ENCODE results near the gene SYT9.

SYT9 gene

DNA sequence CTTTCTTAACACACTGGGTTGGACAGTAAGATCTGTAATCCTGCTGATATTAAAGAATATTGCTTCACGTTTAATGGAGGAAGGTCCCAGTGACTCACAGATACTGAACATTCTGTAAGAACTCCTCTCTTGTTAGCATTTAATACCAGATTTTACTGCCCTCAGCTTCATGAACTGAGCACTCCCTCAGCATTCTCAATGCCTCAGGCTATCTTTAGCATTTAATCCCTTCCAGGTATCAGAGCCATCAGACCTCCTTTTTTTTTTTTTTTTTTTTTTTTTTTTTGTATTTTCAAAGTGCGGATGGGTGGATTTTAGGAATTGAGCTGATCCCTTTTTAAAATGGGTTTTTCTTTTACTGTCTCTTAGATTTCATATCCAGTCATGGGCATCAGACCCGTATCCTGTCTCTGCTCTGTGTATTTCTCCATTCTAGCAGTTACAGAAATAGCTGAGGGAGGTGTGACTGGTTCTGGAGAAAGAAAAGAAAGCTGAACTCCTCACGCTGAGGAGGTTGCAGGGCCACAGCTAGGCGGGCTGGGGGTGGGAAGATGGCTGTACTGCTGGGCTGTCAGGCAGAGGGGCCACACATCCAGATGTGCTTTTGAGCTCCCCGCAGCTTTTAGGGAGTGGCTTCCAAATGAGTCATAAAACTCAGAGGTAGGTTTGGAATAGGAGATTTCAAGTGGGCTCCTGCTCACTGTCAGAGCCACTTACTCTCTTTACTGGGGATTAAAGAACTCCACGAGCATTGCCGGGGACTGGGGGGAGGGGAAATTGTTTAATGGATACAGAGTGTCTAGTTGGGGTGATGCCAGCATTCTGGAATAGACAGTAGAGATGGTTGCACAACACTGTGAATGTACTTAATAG is 97.0 kb downstream of the SYT9 start:
- peak; percentile 74 for DNase-seq

DNA sequence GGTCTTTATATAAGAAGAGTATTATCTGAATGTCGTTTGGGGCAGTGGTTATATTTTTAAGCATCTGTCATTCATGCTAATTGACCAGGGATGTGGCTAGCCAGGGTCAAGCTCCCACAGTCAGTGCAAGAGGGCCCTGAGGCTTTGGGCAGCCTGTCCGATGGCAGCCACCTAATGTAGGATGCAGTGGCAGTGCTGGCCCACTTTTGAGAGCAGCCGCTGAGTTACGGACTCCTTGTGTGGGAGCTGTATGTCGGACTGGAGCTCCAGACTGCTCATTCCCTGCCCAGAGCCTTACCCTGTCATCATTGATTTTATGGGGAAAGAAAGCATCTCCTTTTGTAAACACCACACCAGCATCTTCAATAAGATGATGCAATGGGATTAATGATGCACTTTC is 99.5 kb downstream of the SYT9 start:
- no peak for DNase-seq

DNA sequence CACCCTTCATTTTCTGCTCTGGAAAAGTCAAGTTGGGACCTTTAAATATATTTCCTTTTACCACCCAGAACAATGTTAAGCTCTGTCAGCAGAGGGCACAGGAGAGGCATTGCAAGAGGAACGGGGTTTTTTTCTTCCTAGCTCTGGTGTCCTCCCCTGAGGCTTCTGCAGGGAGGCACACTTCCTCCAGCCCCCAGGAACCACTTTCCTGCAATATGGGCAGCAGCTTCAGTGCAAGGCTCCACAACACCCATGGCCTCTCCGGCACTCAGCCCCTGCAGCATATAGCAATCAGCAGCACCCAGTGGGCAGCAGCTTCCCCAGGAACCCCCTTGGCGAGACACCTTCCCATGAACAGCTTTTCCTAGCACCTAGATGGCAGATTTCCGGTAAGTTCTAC is 101.4 kb downstream of the SYT9 start:
- no peak for DNase-seq

DNA sequence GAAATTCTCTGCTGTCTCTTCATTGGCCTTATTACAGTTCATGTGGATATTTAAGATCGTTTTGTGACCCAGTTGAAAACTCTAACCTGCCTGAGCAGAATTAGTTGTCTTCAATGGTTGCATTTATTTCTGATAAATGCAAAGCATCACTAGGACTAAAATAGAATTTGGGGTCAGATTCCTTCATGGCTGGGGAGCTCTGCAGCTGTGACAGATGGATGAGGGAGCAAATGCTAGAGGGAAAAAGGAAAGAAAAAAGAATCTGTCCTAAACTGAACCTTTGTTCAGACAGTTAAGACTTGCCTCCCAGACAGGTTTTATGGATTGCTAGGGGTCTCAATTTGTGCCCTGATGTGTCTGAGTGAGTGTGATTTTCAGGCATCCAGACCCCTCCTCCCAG is 113.0 kb downstream of the SYT9 start:
- DNase-seq = no peak

DNA sequence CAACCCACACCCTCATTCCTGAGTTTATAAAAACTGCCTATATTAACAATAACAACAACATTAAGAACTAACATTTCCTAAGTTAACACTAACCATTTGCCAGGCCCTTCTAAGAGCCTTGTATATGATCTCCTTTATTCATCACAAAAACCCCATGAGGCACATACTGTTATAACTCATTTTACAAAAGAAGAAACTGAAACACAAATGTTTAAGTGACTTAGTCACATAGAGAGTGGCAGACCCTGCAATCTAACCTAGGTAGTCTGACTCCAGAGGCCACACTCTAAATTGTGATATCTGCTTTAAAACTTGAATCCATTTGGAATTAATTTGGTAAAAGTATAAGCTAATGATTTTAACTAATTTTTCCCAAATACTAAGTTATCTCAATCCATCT is 116.1 kb downstream of the SYT9 start:
- no peak for DNase-seq

DNA sequence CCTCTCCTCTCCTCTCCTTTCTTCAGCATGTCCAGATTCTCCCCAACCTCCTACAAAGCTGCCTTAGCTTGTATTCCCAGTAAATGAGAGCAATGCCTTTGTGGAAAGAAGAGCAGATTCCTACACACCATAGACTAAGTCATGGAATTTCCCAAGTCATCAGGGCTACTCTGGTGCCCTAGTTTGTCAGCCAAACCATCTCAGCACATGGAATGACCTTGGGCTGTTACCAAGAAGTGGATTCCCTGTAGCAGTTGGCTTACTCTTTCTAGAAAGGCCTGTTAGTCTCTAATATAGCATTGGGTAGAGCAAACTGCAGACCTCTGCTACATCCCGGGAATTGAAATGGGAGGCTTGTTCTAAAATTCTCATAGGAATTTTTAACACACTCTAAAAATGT is 124.7 kb downstream of the SYT9 start:
- DNase-seq = no peak

DNA sequence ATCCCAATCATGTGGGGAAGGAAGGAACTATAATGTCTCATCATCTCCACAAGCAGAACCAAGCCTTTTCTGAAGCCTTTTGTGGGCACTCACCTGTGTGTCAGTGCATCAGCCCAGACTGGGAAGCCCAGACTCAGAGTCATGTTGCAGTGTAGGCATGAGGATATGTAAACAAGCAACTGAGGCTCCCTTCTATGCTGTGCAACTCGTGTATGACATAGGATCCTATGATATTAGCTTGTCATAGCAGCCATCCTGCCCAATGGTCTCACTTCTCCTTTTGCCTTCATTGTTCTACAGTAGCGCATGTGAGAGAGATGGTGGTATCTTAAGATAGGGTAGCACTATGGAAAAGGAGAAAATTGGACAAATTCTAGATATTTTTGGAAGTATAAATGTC is 130.2 kb downstream of the SYT9 start:
- DNase-seq = no peak

DNA sequence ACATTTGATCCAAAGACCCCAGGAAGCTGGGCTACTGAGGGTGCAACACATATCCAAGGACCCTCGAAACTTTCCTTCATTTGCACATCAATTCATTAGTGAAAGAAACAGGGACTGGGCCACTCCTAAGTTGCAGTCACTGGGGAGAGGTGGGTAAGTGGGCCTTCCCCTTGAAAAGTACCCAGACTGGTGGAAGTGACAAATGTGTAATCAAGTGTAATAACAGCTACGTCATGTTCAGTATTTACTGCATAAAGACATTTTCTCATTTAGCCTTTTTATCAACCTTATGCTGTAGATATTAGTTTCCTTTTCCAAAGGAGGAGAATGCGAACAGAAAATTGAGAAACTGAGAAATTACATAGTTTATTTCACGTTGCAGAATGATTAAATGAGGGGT is 131.7 kb downstream of the SYT9 start:
- DNase-seq = no peak

DNA sequence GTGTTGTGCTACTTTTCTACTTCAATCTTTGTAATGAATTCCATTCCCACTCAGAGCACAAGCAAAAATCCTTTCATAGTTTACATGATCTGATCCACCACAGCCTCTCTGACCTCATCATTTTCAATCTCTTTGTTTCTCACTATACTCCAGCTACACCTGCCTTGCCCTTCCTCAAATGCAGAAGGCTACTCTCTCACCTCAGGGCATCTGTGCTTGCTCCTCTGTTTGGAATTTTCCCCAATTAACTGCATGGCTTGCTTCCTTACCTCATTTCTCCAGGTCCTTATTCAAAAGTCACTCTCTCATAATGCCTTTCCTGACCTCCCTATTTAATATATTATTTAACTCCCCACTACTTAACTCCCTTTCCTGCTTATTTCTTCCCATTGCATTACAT is 133.0 kb downstream of the SYT9 start:
- DNase-seq = no peak

DNA sequence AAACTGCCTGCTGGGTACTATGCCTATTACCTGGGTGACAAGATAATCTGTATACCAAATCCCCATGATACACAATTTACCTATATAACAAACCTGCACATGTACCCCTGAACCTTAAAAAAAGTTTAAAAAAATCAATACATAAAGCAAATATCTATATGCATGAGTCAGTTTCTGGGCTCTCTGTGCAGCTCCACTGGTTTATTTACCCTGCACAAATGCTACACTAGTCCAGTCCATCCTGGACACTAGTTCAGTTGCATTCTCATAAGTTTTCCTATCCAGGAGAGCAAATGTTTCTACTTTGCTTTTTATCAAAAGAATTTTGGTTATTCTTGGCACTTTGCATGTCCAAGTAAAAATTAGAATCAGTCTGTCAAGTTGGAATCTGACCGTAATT is 133.8 kb downstream of the SYT9 start:
- no peak for DNase-seq

DNA sequence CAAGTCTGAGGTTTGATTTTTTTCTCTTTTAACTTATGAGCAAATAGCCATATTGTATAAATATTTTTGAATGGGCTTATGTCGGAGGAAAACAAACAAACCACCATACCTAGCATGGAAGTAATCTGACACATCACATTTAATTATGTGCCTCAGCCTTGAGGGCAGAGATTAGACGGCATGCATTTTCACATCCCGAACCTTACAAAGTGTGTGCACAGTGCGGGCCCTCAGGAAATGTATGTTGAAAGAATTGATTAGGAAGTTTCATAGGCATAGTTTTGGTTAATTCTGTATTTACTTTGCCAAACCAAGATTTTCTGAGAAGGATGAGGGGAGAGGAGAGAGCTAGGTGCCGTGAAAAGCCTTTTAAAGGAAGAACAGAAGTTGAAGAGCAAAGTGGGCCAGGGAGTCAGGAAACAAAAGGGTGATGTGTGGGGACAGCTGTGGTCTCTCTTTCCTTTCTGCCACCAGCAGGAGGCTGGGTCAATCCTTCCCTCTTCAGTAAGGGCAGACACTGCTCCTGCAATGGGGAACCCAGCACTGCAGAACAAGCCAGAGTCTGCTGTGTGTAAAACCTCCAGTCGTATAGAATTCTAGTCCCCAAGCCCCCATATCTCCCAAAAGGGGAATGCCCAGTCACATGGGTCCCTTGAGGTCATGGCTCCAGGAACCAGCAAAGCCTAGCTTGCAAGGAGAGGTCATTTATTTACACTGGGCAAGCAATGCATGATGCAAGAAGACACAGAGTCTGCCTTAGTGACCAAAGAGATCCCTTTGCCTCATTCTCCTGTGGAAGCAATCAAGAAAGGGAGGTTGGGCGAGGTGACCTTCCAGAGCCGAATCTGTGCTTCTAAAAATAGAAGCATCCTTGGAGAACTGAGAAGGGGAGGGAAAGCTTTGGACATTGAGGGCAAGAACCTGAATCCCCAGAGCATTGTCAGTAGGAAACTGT is 162.5 kb downstream of the SYT9 start:
- no peak for DNase-seq

DNA sequence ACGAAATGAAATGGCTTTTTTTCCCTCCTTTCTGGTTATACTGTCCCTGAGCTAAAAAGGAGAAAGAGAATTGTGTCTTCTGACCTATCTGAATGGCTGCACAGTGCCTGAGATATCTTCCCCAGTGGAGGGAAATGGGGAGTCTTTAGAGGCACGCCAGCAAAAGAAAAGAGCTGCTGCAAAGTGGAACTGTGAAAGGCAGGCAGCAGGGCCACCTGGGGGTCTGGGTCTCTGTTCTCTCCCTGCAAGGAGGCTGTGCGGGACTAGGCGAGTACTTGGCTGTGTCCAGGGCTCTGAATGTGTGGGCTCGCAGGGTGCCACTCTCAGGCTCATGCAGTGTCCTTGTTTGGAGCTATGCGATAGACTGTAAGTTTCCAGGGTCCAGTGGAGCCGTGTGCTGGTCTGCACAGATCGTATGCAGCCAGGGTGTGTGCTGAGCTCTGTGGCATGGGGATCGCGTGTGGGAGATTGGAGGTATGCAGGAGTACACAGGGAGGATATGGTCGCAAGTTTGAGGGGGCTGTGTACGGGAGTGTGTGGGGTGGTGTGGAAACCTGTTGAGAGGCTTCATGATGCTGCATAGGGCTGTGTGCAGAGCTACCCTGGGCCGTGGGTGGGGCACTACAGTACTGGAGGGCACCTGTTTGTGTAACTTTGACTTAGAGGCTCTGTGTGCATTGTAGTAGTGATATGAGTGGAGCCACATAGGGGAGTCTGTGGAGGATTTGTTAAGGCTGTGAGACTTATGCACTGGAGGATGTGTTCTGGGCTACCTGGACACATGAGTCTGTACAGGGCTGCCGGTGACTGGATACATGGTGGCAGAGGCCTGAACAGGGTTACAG is 163.5 kb downstream of the SYT9 start:
- DNase-seq = no peak

DNA sequence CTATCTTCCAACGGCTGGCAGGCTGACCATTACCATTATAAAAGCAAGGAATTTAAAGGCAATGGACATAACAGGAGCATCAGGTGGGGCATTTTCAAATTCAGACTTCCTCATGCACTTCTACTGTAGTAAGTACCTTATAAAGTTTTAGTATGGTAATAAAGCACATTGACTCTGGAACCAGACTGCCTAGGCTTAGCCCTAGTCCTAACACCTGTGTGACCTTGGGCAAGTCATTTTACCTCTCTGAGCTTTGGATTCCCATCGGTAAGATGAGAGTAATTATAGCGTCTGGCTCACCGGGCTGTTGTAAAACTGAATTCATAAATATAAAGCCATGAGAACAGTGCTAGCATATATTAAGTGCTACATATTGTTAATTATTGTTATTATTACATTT is 164.4 kb downstream of the SYT9 start:
- DNase-seq = no peak

DNA sequence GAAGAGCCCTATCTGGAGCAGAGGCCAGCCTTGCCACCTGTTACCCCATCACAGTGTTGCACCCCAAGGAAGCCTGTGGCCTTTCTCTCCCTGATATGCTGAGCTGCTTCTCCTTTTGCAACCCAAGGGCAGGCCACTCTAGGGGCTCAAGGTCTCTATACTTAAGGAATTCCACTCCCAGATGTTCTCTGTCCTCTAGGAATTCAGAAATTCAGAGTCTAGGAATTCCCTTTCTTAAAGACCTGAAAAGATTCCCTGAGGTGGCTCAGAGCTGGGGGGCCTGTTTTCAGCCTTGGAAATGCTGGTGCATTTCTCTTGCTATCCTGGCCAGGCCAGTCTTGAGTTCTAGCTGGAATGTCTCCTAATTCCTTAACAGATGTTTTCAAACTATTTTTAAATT is 165.6 kb downstream of the SYT9 start:
- DNase-seq = no peak

DNA sequence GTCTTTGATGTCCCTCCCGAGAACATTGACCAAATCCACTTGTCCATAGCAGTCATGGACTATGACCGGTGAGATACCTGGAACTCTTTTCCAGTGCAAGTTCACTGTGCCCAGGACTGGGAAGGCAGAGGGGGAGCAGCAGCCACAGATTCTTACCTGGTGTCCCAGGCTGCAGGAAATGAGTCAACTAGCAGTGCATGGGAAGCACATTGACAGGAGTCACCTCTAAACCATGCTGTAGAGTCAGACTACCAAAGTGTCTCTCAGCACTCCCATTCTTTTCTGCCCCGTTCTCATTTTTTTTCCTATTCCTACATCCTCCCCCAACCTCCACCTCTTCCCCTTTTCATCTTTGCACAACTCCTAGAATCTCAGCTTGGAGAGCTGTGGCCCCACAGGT is 166.4 kb downstream of the SYT9 start:
- DNase-seq = no peak

DNA sequence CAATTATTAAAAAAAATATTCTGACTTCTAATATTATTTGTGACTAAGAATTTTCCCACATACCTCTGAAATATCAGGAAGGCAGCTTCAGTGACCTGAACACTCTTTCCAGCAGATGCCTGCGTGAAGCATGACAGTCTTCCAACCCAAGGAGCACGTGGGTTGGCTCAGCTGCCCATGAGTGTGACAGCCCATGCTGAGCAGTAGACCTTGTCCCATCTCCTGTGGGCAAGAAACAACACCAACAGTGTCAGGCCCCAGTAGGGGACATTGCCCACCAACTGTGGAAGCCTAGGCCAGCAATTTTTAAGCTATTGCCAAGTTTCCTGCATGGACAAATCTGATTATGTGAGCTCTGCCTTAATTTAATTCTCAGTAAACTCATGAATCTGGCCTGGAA is 167.2 kb downstream of the SYT9 start:
- DNase-seq = no peak

DNA sequence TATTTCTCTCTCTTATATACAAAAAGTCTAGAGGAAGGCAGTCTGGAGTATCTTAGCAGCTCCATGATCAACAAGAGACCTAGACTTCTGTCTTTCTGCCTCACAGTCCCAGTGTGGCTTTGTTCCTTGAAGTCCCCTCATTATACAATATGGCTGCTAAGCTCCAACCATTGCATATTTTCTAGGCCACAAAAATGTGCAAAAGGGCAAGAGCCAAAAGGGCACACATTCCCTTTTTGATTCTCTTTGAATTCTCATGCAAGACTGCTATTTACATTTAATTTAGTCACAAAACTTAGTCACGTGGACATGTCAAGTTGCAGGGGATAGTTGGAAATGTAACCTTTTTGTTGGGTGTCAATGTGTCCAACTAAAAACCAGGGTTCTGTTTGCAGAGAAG is 169.4 kb downstream of the SYT9 start:
- DNase-seq = no peak

DNA sequence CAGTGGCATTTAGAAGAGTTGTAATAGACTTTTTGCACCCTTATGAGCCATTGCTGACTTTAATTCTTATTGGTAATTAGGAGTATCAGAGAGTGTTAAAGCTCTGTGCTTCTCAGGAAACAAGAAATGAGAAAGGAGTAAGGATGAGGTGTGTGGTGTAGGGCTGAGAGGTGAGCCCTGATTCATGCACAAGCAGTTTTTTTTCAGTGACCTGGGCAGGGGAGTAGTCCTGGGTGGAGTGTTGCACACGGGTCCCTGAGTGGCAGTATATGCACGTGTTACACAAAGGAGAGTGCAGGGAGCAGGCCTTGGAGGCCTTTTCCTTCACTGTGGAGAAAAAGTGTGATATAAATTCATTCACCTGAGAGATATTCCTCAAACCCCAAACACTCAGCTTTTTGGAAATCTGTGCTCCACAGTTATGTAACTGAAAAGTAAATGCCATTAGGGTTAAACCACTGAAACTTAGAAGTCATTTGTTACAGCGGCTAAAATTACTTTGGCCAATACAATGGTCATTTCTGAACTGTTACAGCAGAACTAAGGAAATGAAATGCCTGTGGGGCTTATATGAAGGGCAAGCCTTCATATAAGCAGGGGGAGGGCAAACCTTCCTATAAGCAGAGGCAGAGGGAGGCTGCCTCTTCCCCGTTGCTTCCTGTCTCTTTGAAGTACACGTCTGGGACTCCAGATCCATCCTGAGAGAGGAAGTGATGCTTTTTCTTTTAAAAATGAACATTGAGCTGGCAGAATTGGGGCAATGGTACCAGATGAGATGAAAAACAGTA is 171.0 kb downstream of the SYT9 start:
- DNase-seq = no peak

DNA sequence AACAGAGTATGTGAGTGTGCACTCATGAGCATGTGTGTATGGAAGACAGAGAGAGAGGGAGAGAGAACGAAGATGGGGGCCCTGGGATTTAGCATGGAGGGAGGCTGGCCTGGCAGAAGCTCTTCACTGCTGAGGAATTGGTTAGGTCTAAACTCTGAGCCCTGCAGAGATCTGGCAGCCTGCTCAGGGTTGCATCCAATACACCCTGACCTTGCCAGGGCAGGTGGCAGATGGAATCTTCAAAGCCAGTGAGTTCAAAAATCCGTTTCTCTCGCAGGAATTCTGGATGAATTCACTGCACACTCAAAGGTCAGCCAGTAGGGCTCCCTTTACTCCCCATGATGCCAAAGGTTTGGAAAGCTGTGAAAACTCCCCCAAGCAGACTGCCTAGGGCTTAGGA is 172.2 kb downstream of the SYT9 start:
- DNase-seq = no peak

DNA sequence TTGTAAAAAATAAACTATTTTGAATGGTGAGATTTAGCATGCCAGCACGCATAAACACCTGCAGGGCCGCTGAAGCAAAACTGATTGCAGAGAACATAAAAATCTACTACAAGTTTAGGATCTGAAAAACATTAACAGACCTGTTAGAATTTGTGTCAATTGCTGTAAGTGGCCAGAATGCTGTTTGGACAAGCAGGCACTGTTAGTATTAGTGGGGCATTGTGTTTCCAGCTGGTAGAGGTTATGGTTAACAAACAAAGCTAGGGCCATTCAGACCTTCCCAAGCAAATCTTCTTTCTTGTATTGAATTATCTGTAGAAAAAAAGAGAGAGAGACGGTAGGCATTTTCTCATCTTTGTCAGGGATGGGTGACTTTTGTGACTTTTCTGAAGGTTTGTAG is 176.0 kb downstream of the SYT9 start:
- no peak for DNase-seq

DNA sequence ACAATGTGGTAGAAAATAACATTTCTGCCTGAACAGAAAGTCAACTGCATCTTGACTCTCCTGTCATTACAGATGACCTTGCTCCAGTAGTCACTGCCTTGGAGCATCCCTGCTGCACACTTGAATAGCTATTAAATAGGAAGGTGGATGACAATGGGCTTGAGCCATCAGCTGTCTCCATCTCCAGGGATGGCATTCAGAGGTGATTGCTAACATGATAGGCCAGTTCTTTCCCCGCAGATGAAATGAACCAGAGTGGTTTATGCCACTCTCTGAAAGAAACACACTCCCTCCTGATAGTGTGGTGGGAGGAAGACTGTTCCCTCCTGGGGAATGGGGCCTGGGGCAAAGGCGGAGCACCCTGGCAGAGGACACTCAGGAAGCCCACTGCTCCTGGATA is 176.5 kb downstream of the SYT9 start:
- DNase-seq = no peak

DNA sequence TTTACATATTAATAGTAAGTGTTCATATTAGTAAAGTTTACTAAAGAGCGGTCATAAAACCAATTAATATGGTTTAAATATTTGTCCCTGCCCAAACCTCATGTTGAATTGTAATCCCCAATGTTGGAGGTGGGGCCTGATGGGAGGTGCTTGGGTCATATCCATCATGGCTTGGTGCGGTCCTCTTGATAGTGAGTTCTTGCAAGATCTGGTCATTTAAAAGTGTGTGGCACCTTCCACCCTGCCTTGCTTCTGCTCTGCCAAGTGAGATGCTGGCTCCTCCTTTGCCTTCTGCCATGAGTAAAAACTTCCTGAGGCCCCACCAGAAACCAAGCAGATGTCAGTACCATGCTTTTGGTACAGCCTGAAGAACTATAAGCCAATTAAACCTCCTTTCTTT is 178.8 kb downstream of the SYT9 start:
- no peak for DNase-seq

Measured in NCI-H510A treated with DMSO at 0.1 percent for 48 hours (cell line).